ENCODE results near the gene GTF2A1. TPM values are rescaled to one million over a fixed set of nuclear protein-coding genes. Genes with fewer than 3 reads are reported as not detected.

Gene GTF2A1
- total and polyA plus RNA-seq, 2 experiments from 2014 or later = 3.9 to 27.8 TPM

- Histone ChIP-seq H3K4me1 (ENCODE audit: insufficient read depth) (peaks cover 20% of the 10 kb centered on the region), H4K20me1 (ENCODE audit: insufficient read depth) (no peaks in the 10 kb centered on the region), H3K9ac (no peak overlapping the region), H3K9me2 (ENCODE audit: insufficient read depth) (no peaks in the 10 kb centered on the region), H3K4me3 (no peak overlapping the region), H3K27ac (peak overlapping the region; percentile 7; the same call in 1 of the 2 replicates), H3F3A (ENCODE audit: insufficient read depth) (peaks cover 25% of the 10 kb centered on the region), H3K27me3 (replicated peaks; ENCODE audit: insufficient read depth) (no peaks in the 10 kb centered on the region), H3K36me3 (ENCODE audit: low read depth) (no peaks in the 10 kb centered on the region), H2AFZ (no peak overlapping the region), H3K4me2 (ENCODE audit: unreplicated experiment) (peak overlapping the region; percentile 30), H3K79me2 (ENCODE audit: insufficient read depth) (no peaks in the 10 kb centered on the region), H3K9me3 (ENCODE audit: low read depth) (no peaks in the 10 kb centered on the region)
- in situ Hi-C loops (cut with MboI) = no loop called here
- 57 to 63% methylated on average over 2 of the region's 2 CpGs for WGBS, 2 experiments (ENCODE audit: low coverage in 1 of 2, low lambda C conversion rate in 2 of 2, missing lambda C conversion rate in 2 of 2)
- peak; percentile 32 for DNase-seq
- TF ChIP-seq EZH2 (IDR thresholded peaks at IDR 0.05; ENCODE audit: insufficient read depth, poor library complexity, severe bottlenecking) (no peak), EZH2phosphoT487 (IDR thresholded peaks at IDR 0.05; ENCODE audit: insufficient read depth, low read depth) (no peak)
These were observed 48.4 kb downstream of the GTF2A1 start for GRCh38 chr14:81172353-81172752.

- Histone ChIP-seq H2AFZ (peak overlapping the region; percentile 93), H3K9me3 (ENCODE audit: low read depth) (no peaks in the 10 kb centered on the region), H3F3A (ENCODE audit: insufficient read depth) (peaks cover 25% of the 10 kb centered on the region), H3K36me3 (ENCODE audit: low read depth) (no peaks in the 10 kb centered on the region), H3K9me2 (ENCODE audit: insufficient read depth) (no peaks in the 10 kb centered on the region), H3K27ac (no peak overlapping the region), H3K4me2 (ENCODE audit: unreplicated experiment) (no peak overlapping the region), H3K79me2 (ENCODE audit: insufficient read depth) (no peaks in the 10 kb centered on the region), H3K4me3 (no peak overlapping the region), H3K9ac (peak overlapping the region; percentile 82; the same call in 1 of the 2 replicates), H3K4me1 (ENCODE audit: insufficient read depth) (peaks cover 20% of the 10 kb centered on the region), H3K27me3 (replicated peaks; ENCODE audit: insufficient read depth) (no peaks in the 10 kb centered on the region), H4K20me1 (ENCODE audit: insufficient read depth) (no peaks in the 10 kb centered on the region)
- WGBS, 2 experiments (ENCODE audit: low coverage in 1 of 2, low lambda C conversion rate in 2 of 2, missing lambda C conversion rate in 2 of 2) = 5 to 9% methylated on average over 3 of the region's 3 CpGs
- in situ Hi-C loops (cut with MboI) = no loop called here
- TF ChIP-seq EZH2 (IDR thresholded peaks at IDR 0.05; ENCODE audit: insufficient read depth, poor library complexity, severe bottlenecking) (no peak), EZH2phosphoT487 (IDR thresholded peaks at IDR 0.05; ENCODE audit: insufficient read depth, low read depth) (no peak)
- DNase-seq = no peak
These were observed 49.9 kb downstream of the GTF2A1 start for GRCh38 chr14:81170829-81171195.

GRCh38 chr14:81170104-81170828, 50.5 kb downstream of the GTF2A1 start:
- no peaks in the 10 kb centered on the region for H3K79me2 ChIP-seq (ENCODE audit: insufficient read depth)
- H3K9me2 ChIP-seq (ENCODE audit: insufficient read depth) = no peaks in the 10 kb centered on the region
- H3K36me3 ChIP-seq (ENCODE audit: low read depth) = no peaks in the 10 kb centered on the region
- H3K4me2 ChIP-seq (ENCODE audit: unreplicated experiment) = peak overlapping the region; percentile 80
- WGBS, 2 experiments (ENCODE audit: low coverage in 1 of 2, low lambda C conversion rate in 2 of 2, missing lambda C conversion rate in 2 of 2) = 1% methylated on average over 27 of the region's 28 CpGs
- no peaks in the 10 kb centered on the region for H4K20me1 ChIP-seq (ENCODE audit: insufficient read depth)
- DNase-seq = peak; percentile 97
- in situ Hi-C loops (cut with MboI) = no loop called here
- H2AFZ ChIP-seq = peak overlapping the region; percentile 93
- H3K27ac ChIP-seq = peak overlapping the region; percentile 84
- peaks cover 20% of the 10 kb centered on the region for H3K4me1 ChIP-seq (ENCODE audit: insufficient read depth)
- TF ChIP-seq EZH2 (IDR thresholded peaks at IDR 0.05; ENCODE audit: insufficient read depth, poor library complexity, severe bottlenecking) = no peak
- TF ChIP-seq EZH2phosphoT487 (IDR thresholded peaks at IDR 0.05; ENCODE audit: insufficient read depth, low read depth) = no peak
- peak overlapping the region; percentile 82 for H3K9ac ChIP-seq
- H3K27me3 ChIP-seq (replicated peaks; ENCODE audit: insufficient read depth) = no peaks in the 10 kb centered on the region
- H3K4me3 ChIP-seq = peak overlapping the region; percentile 79
- H3F3A ChIP-seq (ENCODE audit: insufficient read depth) = peaks cover 25% of the 10 kb centered on the region
- no peaks in the 10 kb centered on the region for H3K9me3 ChIP-seq (ENCODE audit: low read depth)

GRCh38 chr14:81169711-81170103, 51.1 kb downstream of the GTF2A1 start:
- Histone ChIP-seq H3K4me3 (peak overlapping the region; percentile 79), H2AFZ (peak overlapping the region; percentile 93)

More at GRCh38 chr14:81169711-81170103, 51.1 kb downstream of the GTF2A1 start:
- Histone ChIP-seq H4K20me1 (ENCODE audit: insufficient read depth) (no peaks in the 10 kb centered on the region), H3K9ac (peak overlapping the region; percentile 82), H3K36me3 (ENCODE audit: low read depth) (no peaks in the 10 kb centered on the region), H3K79me2 (ENCODE audit: insufficient read depth) (no peaks in the 10 kb centered on the region), H3K4me2 (ENCODE audit: unreplicated experiment) (peak overlapping the region; percentile 80), H3K9me3 (ENCODE audit: low read depth) (no peaks in the 10 kb centered on the region), H3K4me1 (ENCODE audit: insufficient read depth) (peaks cover 20% of the 10 kb centered on the region), H3K9me2 (ENCODE audit: insufficient read depth) (no peaks in the 10 kb centered on the region), H3K27ac (peak overlapping the region; percentile 84), H3K27me3 (replicated peaks; ENCODE audit: insufficient read depth) (no peaks in the 10 kb centered on the region), H3F3A (ENCODE audit: insufficient read depth) (peaks cover 25% of the 10 kb centered on the region)
- DNase-seq = peak; percentile 61
- in situ Hi-C loops (cut with MboI) = loop anchor here (10.0 kb wide), 1 partner anchor 175 kb away; no protein-coding TSS in a partner anchor
- TF ChIP-seq EZH2 (IDR thresholded peaks at IDR 0.05; ENCODE audit: insufficient read depth, poor library complexity, severe bottlenecking) (no peak), EZH2phosphoT487 (IDR thresholded peaks at IDR 0.05; ENCODE audit: insufficient read depth, low read depth) (no peak)
- WGBS, 2 experiments (ENCODE audit: low coverage in 1 of 2, low lambda C conversion rate in 2 of 2, missing lambda C conversion rate in 2 of 2) = 3 to 8% methylated on average over 10 of the region's 10 CpGs
